Naive thymus-derived CD4-positive, alpha-beta T cell (primary cell): ENCODE results near the gene PROC. TPM values are rescaled to one million over a fixed set of nuclear protein-coding genes. Genes with fewer than 3 reads are reported as not detected.

ENCODE experiments used
- ATAC-seq: fragments of 150-1000 bp; cut with Tn5 transposase; 2 replicates; pipeline ENCODE4 v1.10.0; 2021; ENCODE audit warnings: mild to moderate bottlenecking, moderate library complexity
- CTCF ChIA-PET: fragments of 350-600 bp; sonication (Branson Sonifier 250); formaldehyde crosslinking; loops from one replicate; lab custom pipeline; 2021; ENCODE audit warnings: antibody characterized with exemption; lab: Charles Lee
- POLR2A ChIA-PET: fragments of 350-600 bp; sonication (Branson Sonifier 250); formaldehyde crosslinking; loops from one replicate; lab custom pipeline; 2021; ENCODE audit warnings: antibody characterized with exemption, inconsistent platforms; lab: Charles Lee
- DNase-seq, 9 donors: peaks; one replicate each; pipeline versions ENCODE4 v3.0.0 to v3.0.0-alpha.2; 2020 to 2022; ENCODE audit warnings: mixed read lengths in 1 of 9
- H3K27ac ChIP-seq: one replicate; pipeline ENCODE4 v1.7.0; 2013; ENCODE audit warnings: mild to moderate bottlenecking, low read depth, low read length, moderate library complexity
- H3K27me3 ChIP-seq, 2 donors: one replicate each; pipeline ENCODE4 v1.7.0; 2013; ENCODE audit warnings: low read length in 2 of 2, mild to moderate bottlenecking in 2 of 2, moderate library complexity in 2 of 2; ENCODE audit not compliant: control insufficient read depth in 2 of 2, insufficient read depth in 2 of 2
- H3K36me3 ChIP-seq, 3 experiments: 1 replicate in 2 of 3; 2 replicates in 1 of 3; pipeline ENCODE4 v1.7.0; 2013; ENCODE audit warnings: low read length in 3 of 3, mild to moderate bottlenecking in 3 of 3, moderate library complexity in 1 of 3; ENCODE audit not compliant: insufficient read depth in 3 of 3, control insufficient read depth in 2 of 3
- H3K4me1 ChIP-seq, 2 donors: one replicate each; pipeline ENCODE4 v1.7.0; 2013; ENCODE audit warnings: low read length in 2 of 2, mild to moderate bottlenecking in 2 of 2, moderate library complexity in 1 of 2; ENCODE audit not compliant: control insufficient read depth in 2 of 2, insufficient read depth in 2 of 2
- H3K4me3 ChIP-seq: 2 replicates; pipeline ENCODE4 v1.7.0; 2013; ENCODE audit warnings: mild to moderate bottlenecking, low read length
- H3K9me3 ChIP-seq, 3 experiments: 1 replicate in 2 of 3; 2 replicates in 1 of 3; pipeline ENCODE4 v1.7.0; 2013; ENCODE audit warnings: low read length in 3 of 3; ENCODE audit not compliant: control insufficient read depth in 2 of 3
- H3K27ac Mint-ChIP-seq, 9 donors: one replicate each; pipeline ENCODE4 v1.8.0; 2020 to 2022; ENCODE audit warnings: mixed read lengths in 9 of 9, mild to moderate bottlenecking in 8 of 9, moderate library complexity in 5 of 9, inconsistent platforms in 2 of 9
- H3K27me3 Mint-ChIP-seq, 5 donors: one replicate each; pipeline ENCODE4 v1.8.0; 2021 to 2022; ENCODE audit warnings: mixed read lengths in 5 of 5, mild to moderate bottlenecking in 1 of 5
- H3K36me3 Mint-ChIP-seq, 5 donors: one replicate each; pipeline ENCODE4 v1.8.0; 2020 to 2022; ENCODE audit warnings: mixed read lengths in 5 of 5, mild to moderate bottlenecking in 3 of 5, inconsistent platforms in 1 of 5
- H3K4me1 Mint-ChIP-seq, 7 donors: one replicate each; pipeline ENCODE4 v1.8.0; 2020 to 2022; ENCODE audit warnings: mixed read lengths in 7 of 7, mild to moderate bottlenecking in 3 of 7, inconsistent platforms in 1 of 7
- H3K4me3 Mint-ChIP-seq, 10 donors: one replicate each; pipeline ENCODE4 v1.8.0; 2020 to 2022; ENCODE audit warnings: mild to moderate bottlenecking in 10 of 10, mixed read lengths in 10 of 10, moderate library complexity in 6 of 10, inconsistent platforms in 2 of 10
- H3K9me3 Mint-ChIP-seq, 11 donors: one replicate each; pipeline ENCODE4 v1.8.0; 2020 to 2022; ENCODE audit warnings: mixed read lengths in 11 of 11, mild to moderate bottlenecking in 4 of 11, inconsistent platforms in 1 of 11, moderate library complexity in 1 of 11
- intact Hi-C, 2 donors: fragments of 100-400 bp; cut with micrococcal nuclease; formaldehyde crosslinking; loops; one replicate each; pipeline ENCODE4 v1.15.1; 2023
- polyA plus RNA-seq, 2 donors: library from polyadenylated mRNA; unstranded; fragments of 300-500 nt; fragmentation: Illumina TruSeq; gene quantifications; one replicate each; pipeline ENCODE4 v1.2.3, GENCODE V29; 2021
- total RNA-seq, 6 experiments: library from RNA in 5 of 6; stranded (reverse) in 5 of 6; gene quantifications; 1 replicate in 5 of 6; 2 replicates in 1 of 6; pipeline ENCODE4 v1.2.3 and lab custom pipeline; 2021 to 2026

The PROC gene
- total and polyA plus RNA-seq, 7 experiments from 2014 or later: 0.64 TPM; not detected in 6

DNA sequence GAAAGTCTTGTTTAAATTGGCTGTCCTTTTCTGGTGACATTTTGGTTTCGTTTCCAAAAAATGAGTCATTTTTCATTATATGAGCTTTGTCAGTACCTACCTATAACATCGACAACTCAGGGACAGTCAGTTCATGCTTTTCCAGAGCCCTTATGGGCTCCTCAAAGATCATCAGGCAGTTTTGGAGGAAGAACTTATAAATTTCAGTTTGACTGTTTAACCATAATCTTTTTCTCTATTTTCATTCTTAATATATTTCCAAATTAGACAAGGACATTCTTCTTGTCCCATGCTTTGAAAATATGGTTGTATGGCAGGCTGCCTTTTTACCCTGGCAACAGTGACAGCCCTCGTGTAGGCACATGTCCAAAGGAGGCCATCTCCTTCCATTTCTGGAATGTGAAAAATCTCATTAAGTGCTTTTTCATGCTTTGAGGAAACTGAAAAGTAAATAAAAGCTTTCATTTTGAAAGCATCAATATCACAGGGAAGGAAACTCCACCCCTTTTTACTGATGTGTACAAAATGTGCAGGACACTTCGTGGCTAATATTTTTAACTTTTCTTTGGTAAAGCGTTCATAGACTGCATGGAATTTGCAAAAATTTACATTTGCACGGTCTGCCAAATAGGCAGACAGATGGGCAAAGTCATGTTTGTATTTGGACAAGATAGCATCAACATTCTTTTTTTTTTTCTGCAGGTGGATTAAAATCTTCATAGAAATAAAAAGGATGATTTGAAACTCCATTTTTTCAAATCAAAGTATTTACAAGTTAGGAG, 7.2 kb upstream of the PROC start:
- Mint-ChIP-seq H3K9me3 (no peaks in the 10 kb centered on the region), H3K4me3 (peak overlapping the region in 2 of 10 donors; percentile 59 to 84), H3K27ac (peak overlapping the region in 4 of 9 donors; percentile 33 to 97 (median 70)), H3K27me3 (peaks cover 0 to 13% (median 0%) of the 10 kb centered on the region in 5 donors), H3K36me3 (peaks cover 0 to 6% (median 0%) of the 10 kb centered on the region in 5 donors), H3K4me1 (peaks cover 6 to 33% (median 16%) of the 10 kb centered on the region in 7 donors)
- no peaks in the 10 kb centered on the region for H3K9me3 ChIP-seq
- H3K36me3 ChIP-seq: no peaks in the 10 kb centered on the region
- no peaks in the 10 kb centered on the region for H3K27me3 ChIP-seq
- POLR2A ChIA-PET: interaction anchor here (0.7 to 1.1 kb wide), 2 partner anchors 14 to 23 kb away, joined by 3 to 4 read pairs; no protein-coding TSS in a partner anchor
- no peak overlapping the region for H3K27ac ChIP-seq
- no peak overlapping the region for H3K4me3 ChIP-seq
- ATAC-seq (no peak), DNase-seq (no peak)
- CTCF ChIA-PET: no interaction called here
- H3K4me1 ChIP-seq: no peaks in the 10 kb centered on the region
- intact Hi-C loops: loop anchor here (2.0 to 10.0 kb wide), 3 partner anchors 118 to 326 kb away; partner anchors contain the start of gene SFT2D3 (in 1 of the 2)

DNA sequence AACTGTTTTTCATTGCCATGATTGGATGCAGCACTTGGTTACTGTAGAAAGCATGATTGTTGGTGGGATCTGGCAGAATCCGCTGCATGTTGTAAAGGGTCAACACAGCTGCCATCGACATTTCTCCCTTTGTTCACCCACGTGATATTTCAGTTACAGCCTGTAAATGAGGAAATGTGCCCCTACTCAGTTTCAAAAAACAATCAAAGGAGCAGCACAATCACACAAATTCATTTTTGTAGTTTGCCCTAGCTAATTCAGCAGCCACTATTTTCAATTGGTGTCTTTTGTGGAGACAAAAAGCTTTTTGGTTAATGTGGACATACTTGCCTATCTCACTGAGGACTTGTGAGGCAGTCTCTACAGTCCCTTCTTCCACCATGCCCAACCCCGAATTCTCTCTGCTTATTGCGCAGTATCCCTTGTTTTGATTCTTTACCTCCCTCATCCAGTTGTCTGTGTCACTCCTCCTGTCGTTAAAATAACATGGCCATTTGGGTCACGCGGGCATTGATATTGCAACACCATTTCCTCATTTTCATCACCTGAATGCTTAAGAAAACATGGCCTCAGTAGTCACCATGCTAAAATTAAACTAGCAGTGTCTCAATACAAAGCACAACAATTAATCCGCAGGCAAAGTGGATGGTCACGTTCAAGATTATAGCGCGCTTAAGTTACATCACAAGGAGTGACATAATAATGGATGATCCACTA, 6.4 kb upstream of the PROC start:
- H3K27ac Mint-ChIP-seq: peak overlapping the region in 1 of 9 donors; percentile 43
- H3K4me3 Mint-ChIP-seq: peak overlapping the region in 1 of 10 donors; percentile 10
- intact Hi-C loops: loop anchor here (2.0 to 10.0 kb wide), 3 partner anchors 119 to 327 kb away; partner anchors contain the start of gene SFT2D3 (in 1 of the 2)
- peaks cover 0 to 6% (median 0%) of the 10 kb centered on the region in 5 donors for H3K36me3 Mint-ChIP-seq
- no peak overlapping the region for H3K27ac ChIP-seq
- H3K4me3 ChIP-seq: no peak overlapping the region
- no peaks in the 10 kb centered on the region for H3K27me3 ChIP-seq
- no peaks in the 10 kb centered on the region for H3K36me3 ChIP-seq
- no peak for DNase-seq
- H3K4me1 Mint-ChIP-seq: peaks cover 13 to 41% (median 22%) of the 10 kb centered on the region in 7 donors
- H3K4me1 ChIP-seq: peaks cover 0 to 5% of the 10 kb centered on the region in 2 donors
- H3K9me3 ChIP-seq: no peaks in the 10 kb centered on the region
- POLR2A ChIA-PET: interaction anchor here (1.1 kb wide), 1 partner anchor 23 kb away, joined by 4 read pairs; no protein-coding TSS in a partner anchor
- ATAC-seq: no peak
- H3K27me3 Mint-ChIP-seq: peaks cover 0 to 13% (median 0%) of the 10 kb centered on the region in 5 donors
- no peaks in the 10 kb centered on the region for H3K9me3 Mint-ChIP-seq
- CTCF ChIA-PET: no interaction called here

DNA sequence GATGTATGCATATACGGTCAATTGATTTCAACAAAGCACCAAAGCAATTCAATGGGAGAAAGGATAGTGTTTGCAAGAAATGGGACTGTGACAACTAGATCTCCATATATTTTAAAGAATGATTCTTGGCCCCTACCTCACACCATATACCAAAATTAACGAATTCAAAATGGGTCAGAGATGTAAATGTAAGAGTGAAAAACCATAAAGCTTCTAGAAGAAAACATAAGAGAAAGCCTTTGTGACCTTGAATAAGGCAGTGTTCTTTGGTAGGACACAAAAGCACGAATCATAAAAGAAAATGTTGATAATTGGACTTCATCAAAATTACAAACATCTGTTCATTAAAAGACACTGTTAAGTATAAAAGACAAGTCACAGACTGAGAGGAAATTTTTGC, 5.0 kb upstream of the PROC start:
- H3K27ac Mint-ChIP-seq: no peak overlapping the region
- Histone ChIP-seq H3K9me3 (no peaks in the 10 kb centered on the region), H3K27ac (no peak overlapping the region), H3K4me3 (no peak overlapping the region), H3K27me3 (no peaks in the 10 kb centered on the region), H3K36me3 (no peaks in the 10 kb centered on the region), H3K4me1 (peaks cover 0 to 7% of the 10 kb centered on the region in 2 donors)
- H3K27me3 Mint-ChIP-seq: peaks cover 0 to 24% (median 0%) of the 10 kb centered on the region in 5 donors
- intact Hi-C loops: loop anchor here (5.0 to 10.0 kb wide), 2 partner anchors 289 to 328 kb away; partner anchors contain the start of gene SFT2D3 (in 1 of the 2)
- no peak for DNase-seq
- H3K4me3 Mint-ChIP-seq: no peak overlapping the region
- H3K4me1 Mint-ChIP-seq: peaks cover 17 to 42% (median 23%) of the 10 kb centered on the region in 7 donors
- peaks cover 0 to 6% (median 0%) of the 10 kb centered on the region in 5 donors for H3K36me3 Mint-ChIP-seq
- ChIA-PET CTCF (no interaction called here), POLR2A (no interaction called here)
- ATAC-seq: no peak
- no peaks in the 10 kb centered on the region for H3K9me3 Mint-ChIP-seq

DNA sequence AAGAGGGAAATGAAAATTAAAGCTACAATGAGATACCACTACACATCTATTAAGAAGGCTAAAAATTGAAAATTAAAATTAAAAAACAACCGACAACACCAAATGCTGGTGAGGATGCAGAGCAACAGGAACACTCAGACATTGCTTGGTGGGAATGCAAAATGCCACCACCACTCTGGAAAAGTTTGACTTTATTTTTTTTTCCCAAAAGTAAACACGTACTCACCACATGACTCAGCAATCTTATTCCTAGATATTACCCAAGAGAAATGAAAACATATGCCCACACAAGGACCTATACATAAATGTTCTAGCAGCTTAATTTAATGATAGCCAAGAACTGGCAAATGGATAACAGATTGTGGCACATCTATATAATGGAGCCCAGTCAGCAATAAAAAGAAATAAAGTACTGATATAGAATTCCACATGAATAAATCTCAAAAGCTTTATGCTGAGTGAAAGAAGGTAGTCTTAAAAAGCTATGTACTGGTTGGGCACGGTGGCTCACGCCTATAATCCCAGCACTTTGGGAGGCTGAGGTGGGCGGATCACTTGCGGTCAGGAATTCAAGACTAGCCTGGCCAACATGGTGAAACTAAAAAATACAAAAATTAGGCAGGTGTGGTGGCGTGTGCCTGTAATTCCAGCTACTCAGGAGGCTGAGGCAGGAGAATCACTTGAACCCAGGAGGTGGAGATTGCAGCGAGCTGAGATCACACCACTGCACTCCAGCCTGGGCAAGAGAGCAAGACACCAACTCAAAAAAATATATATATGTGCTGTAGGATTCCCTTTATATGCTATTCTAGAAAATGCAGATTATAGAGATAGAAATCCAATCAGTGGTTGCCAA, 4.2 kb upstream of the PROC start:
- Mint-ChIP-seq H3K27me3 (peaks cover 0 to 26% (median 2%) of the 10 kb centered on the region in 5 donors), H3K4me3 (peak overlapping the region in 5 of 10 donors; percentile 7 to 46 (median 26)), H3K27ac (peak overlapping the region in 1 of 9 donors; percentile 26), H3K9me3 (no peaks in the 10 kb centered on the region), H3K36me3 (peaks cover 0 to 6% (median 0%) of the 10 kb centered on the region in 5 donors), H3K4me1 (peaks cover 17 to 42% (median 20%) of the 10 kb centered on the region in 7 donors)
- CTCF ChIA-PET: interaction anchor here (1.2 kb wide), 1 partner anchor 90 kb away, joined by 7 read pairs; no protein-coding TSS in a partner anchor
- POLR2A ChIA-PET: interaction anchor here (2.1 to 4.5 kb wide), 2 partner anchors 25 to 120 kb away, joined by 6 to 25 read pairs; partner anchors contain the start of gene ERCC3
- H3K4me1 ChIP-seq: peaks cover 0 to 7% of the 10 kb centered on the region in 2 donors
- H3K27me3 ChIP-seq: no peaks in the 10 kb centered on the region
- no peaks in the 10 kb centered on the region for H3K9me3 ChIP-seq
- intact Hi-C loops: loop anchor here (5.0 to 10.0 kb wide), 2 partner anchors 288 to 329 kb away; partner anchors contain the start of gene SFT2D3 (in 1 of the 2)
- no peak overlapping the region for H3K4me3 ChIP-seq
- H3K36me3 ChIP-seq: no peaks in the 10 kb centered on the region
- H3K27ac ChIP-seq: no peak overlapping the region
- no peak for ATAC-seq
- no peak for DNase-seq

DNA sequence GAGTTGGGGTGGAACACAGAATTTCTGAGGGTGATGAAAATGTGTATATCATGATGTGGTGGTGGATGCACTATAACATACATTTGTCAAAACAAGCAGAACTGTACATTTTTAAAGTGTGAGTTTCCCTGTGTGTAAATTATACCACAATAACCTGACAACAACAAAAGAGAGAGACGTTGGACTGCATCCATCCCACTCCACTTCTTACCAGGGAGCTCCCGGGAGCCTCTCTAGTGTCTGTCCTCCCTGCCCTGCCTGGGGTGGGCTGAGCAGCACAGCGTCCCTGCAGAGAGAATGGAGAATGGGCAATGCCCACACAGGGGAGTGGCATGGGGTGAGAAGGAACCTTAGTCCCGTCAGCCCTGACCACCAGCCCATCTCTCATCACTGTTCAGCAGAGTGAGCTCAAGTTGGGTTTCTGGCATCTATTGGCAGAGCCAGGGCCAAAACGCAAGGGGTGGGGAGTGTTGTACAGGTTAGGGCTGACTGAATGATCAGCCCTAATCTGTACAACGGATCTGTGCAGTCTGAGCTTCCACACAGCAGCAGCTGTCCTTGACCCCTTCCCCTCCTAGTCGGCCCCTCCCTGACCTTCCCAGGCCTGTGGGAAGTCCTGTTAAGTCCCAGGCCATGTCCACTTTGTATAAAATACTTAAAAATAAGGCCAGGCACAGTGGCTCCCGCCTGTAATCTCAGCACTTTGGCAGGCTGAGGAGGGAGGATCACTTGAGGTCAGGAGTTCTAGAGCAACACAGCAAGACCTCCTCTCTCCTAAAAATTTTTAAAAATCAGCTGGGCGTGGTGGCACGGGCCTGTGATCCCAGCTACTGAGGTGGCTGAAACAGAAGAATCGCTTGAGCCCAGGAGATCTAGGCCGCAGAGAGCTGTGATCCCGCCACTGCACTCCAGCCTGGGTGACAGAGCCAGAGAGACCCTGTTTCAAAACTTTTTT, 3.3 kb upstream of the PROC start:
- H3K4me1 Mint-ChIP-seq: peaks cover 17 to 42% (median 20%) of the 10 kb centered on the region in 7 donors
- no peak for ATAC-seq
- H3K4me3 Mint-ChIP-seq: peak overlapping the region in 8 of 10 donors; percentile 3 to 80 (median 30)

More for the DNA sequence above, 3.3 kb upstream of the PROC start:
- Mint-ChIP-seq H3K27me3 (peaks cover 0 to 27% (median 3%) of the 10 kb centered on the region in 5 donors), H3K36me3 (peaks cover 0 to 6% (median 0%) of the 10 kb centered on the region in 5 donors), H3K9me3 (no peaks in the 10 kb centered on the region), H3K27ac (peak overlapping the region in 2 of 9 donors; percentile 37 to 47)
- Histone ChIP-seq H3K9me3 (no peaks in the 10 kb centered on the region), H3K36me3 (no peaks in the 10 kb centered on the region), H3K27ac (no peak overlapping the region), H3K27me3 (no peaks in the 10 kb centered on the region), H3K4me3 (no peak overlapping the region), H3K4me1 (peaks cover 0 to 7% of the 10 kb centered on the region in 2 donors)
- ChIA-PET POLR2A (interaction anchor here (1.1 to 4.5 kb wide), 4 partner anchors 10 to 121 kb away, joined by 3 to 25 read pairs (median 5); partner anchors contain the start of gene ERCC3), CTCF (interaction anchor here (1.1 to 1.9 kb wide), 4 partner anchors 19 to 90 kb away, joined by 4 to 7 read pairs (median 6); no protein-coding TSS in a partner anchor)
- intact Hi-C loops: loop anchor here (5.0 to 10.0 kb wide), 5 partner anchors 62 to 330 kb away; partner anchors contain the start of genes ERCC3 (in 1 of the 2) and SFT2D3 (in 1 of the 2)
- DNase-seq: no peak
